Measurements from ENCODE around the gene LMNA. TPM values are rescaled to one million over a fixed set of nuclear protein-coding genes. Genes with fewer than 3 reads are reported as not detected.

The LMNA gene
- total RNA-seq, 1 experiment from 2014 or later: 51.0 TPM

- H3K27ac ChIP-seq (ENCODE audit: insufficient read length, low read depth, low read length): no peak within 1 kb of the TSS
- peaks cover 16% of the 10 kb centered on the region for H3K4me1 ChIP-seq (ENCODE audit: insufficient read depth, low read length)
- no peak within 1 kb of the TSS for H2AK5ac ChIP-seq (ENCODE audit: insufficient read length, low read length)
- H2BK12ac ChIP-seq (ENCODE audit: insufficient read length, low read depth, low read length): no peak within 1 kb of the TSS
- H3K4me2 ChIP-seq (ENCODE audit: insufficient read depth, insufficient read length, low read length): no peak within 1 kb of the TSS
- no peaks in the 10 kb centered on the region for H3K79me1 ChIP-seq (ENCODE audit: insufficient read depth, low read depth, low read length, poor library complexity, severe bottlenecking)
- H4K8ac ChIP-seq (replicated peaks; ENCODE audit: insufficient read length, low read depth, low read length): no peak within 1 kb of the TSS
- H3K27me3 ChIP-seq (ENCODE audit: insufficient read depth, low read length): no peaks in the 10 kb centered on the region
- no peak for DNase-seq
- no peak within 1 kb of the TSS for H4K5ac ChIP-seq (ENCODE audit: insufficient read length, low read depth, low read length)
- H2AFZ ChIP-seq (ENCODE audit: low read length): no peak within 1 kb of the TSS
- H3K4ac ChIP-seq (ENCODE audit: low read depth, low read length): no peak within 1 kb of the TSS
- no peak within 1 kb of the TSS for H3K56ac ChIP-seq (ENCODE audit: insufficient read length, low read depth, low read length)
- TF ChIP-seq CTCF (conservative IDR thresholded peaks at IDR 0.05): no peak
- H3T11ph ChIP-seq (ENCODE audit: low read length): no peak within 1 kb of the TSS
- no peak within 1 kb of the TSS for H3K9ac ChIP-seq (ENCODE audit: extremely low read depth, insufficient read length, low read length)
- Mint-ChIP-seq H3K27ac (peak within 1 kb of the TSS in 2 of 3 experiments; percentile 52 to 92; a peak in 4 of 7 replicates), H3K4me3 (peak within 1 kb of the TSS in 1 of 2 experiments; percentile 15; a peak in 1 of 5 replicates), H3K27me3 (ENCODE audit: low read depth) (no peaks in the 10 kb centered on the region), H3K36me3 (ENCODE audit: insufficient read depth in 1 of 3, low read depth in 3 of 3) (peaks cover 0 to 5% (median 2%) of the 10 kb centered on the region in 3 experiments; a peak in 4 of 7 replicates), H3K4me1 (peaks cover 51 to 56% of the 10 kb centered on the region in 2 experiments), H3K9me3 (no peaks in the 10 kb centered on the region)
- H4K20me1 ChIP-seq (ENCODE audit: control insufficient read depth, insufficient read depth, insufficient read length): no peaks in the 10 kb centered on the region
- H2BK20ac ChIP-seq (ENCODE audit: low read depth, low read length, poor library complexity, severe bottlenecking): no peak within 1 kb of the TSS
- H3K18ac ChIP-seq (ENCODE audit: insufficient read length, low read depth, low read length): no peak within 1 kb of the TSS
- H2BK5ac ChIP-seq (ENCODE audit: insufficient read length, low read length): no peak within 1 kb of the TSS
- H2BK15ac ChIP-seq (ENCODE audit: low read depth, low read length): no peak within 1 kb of the TSS
- no peak within 1 kb of the TSS for H2BK120ac ChIP-seq (ENCODE audit: low read depth, low read length, poor library complexity, severe bottlenecking)
- no peaks in the 10 kb centered on the region for H3K9me3 ChIP-seq (ENCODE audit: control insufficient read depth, low read depth, low read length)
- no peak within 1 kb of the TSS for H3K23ac ChIP-seq (ENCODE audit: insufficient read length, low read depth, low read length)
- WGBS (ENCODE audit: extremely low coverage, insufficient read length, low lambda C conversion rate): no CpG with 5 or more reads among the region's 10 CpGs
- H3K23me2 ChIP-seq (ENCODE audit: insufficient read length, low read depth, low read length, poor library complexity, severe bottlenecking): no peaks in the 10 kb centered on the region
- no peak within 1 kb of the TSS for H4K91ac ChIP-seq (ENCODE audit: insufficient read length, low read depth, low read length)
- H3K79me2 ChIP-seq (ENCODE audit: insufficient read depth, low read length): no peaks in the 10 kb centered on the region
- H3K14ac ChIP-seq (ENCODE audit: insufficient read depth, low read length): no peak within 1 kb of the TSS; the same call in 1 of the 2 replicates
Measured at GRCh38 chr1:156153362-156153761, 38.9 kb downstream of the LMNA start, which contains the start of gene SEMA4A. Gene SEMA4A (plus strand): TSS chr1:156153585. CDS start chr1:156154579, 994 bp downstream.

Data from H9 (cell line).